ENCODE results near the gene MR1.

Gene MR1

DNA sequence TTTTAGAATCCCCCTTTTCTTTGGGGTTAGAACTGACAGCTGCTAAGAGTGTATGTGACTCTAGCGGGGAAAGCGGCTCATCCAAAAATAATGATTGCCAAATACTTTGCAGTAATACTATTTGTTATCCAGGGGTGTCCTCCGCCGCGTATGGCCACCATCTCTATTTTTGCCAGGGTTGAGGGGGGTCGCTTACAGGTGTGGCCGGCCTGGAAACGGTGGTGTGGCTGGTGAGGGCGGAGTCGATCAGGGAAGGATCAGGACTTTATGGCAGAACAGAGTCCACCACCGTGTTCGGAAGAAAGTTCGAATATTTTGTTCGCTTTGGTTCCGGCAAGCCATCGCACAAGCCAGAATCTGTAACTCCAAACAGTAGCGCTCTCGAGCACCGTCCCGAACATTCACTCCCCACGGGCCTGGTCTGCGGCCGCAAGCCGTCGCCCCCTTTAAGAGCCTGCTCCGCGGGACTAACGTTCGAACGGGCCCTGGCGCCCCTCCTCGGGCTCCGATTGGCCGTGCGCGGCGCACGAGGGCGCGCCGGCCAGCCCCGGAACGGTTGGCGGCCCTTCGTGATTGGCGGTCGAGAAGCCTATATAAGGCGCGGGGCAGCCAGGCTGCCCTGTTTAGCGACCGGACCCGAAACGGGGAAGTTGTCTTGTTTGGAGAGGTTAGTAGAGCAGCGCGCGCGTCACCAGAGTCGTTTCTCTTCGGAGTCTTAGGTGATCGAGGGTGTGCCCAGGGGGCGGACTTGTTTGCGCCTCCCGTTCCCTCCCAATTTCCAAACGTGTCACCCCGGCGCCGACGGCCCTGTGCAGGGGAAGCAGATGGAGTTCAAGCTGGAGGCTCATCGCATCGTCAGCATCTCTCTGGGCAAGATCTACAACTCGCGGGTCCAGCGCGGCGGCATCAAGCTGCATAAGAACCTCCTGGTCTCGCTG is 54.6 kb downstream of the MR1 start, which contains the start of gene IER5 (continued):
- peak; percentile 82 for TF ChIP-seq SP3 (tag by site-specific recombination; IDR thresholded peaks at IDR 0.05)
- TF ChIP-seq, protein P1, sequence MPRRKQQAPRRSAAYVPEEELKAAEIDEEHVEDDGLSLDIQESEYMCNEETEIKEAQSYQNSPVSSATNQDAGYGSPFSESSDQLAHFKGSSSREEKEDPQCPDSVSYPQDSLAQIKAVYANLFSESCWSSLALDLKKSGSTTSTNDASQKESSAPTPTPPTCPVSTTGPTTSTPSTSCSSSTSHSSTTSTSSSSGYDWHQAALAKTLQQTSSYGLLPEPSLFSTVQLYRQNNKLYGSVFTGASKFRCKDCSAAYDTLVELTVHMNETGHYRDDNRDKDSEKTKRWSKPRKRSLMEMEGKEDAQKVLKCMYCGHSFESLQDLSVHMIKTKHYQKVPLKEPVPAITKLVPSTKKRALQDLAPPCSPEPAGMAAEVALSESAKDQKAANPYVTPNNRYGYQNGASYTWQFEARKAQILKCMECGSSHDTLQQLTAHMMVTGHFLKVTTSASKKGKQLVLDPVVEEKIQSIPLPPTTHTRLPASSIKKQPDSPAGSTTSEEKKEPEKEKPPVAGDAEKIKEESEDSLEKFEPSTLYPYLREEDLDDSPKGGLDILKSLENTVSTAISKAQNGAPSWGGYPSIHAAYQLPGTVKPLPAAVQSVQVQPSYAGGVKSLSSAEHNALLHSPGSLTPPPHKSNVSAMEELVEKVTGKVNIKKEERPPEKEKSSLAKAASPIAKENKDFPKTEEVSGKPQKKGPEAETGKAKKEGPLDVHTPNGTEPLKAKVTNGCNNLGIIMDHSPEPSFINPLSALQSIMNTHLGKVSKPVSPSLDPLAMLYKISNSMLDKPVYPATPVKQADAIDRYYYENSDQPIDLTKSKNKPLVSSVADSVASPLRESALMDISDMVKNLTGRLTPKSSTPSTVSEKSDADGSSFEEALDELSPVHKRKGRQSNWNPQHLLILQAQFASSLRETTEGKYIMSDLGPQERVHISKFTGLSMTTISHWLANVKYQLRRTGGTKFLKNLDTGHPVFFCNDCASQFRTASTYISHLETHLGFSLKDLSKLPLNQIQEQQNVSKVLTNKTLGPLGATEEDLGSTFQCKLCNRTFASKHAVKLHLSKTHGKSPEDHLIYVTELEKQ (tag by site-specific recombination; IDR thresholded peaks at IDR 0.05; ENCODE audit: borderline replicate concordance) = no peak
- TF ChIP-seq ZNF202 (tag by site-specific recombination; IDR thresholded peaks at IDR 0.05; ENCODE audit: borderline replicate concordance) = no peak
- no peak for TF ChIP-seq ZNF10 (tag by site-specific recombination; IDR thresholded peaks at IDR 0.05)
- no peak for TF ChIP-seq PRDM2 (tag by site-specific recombination; IDR thresholded peaks at IDR 0.05; ENCODE audit: borderline replicate concordance)
- peak; percentile 66; the same call in 1 of the 2 replicates for TF ChIP-seq ZNF561 (tag by site-specific recombination; IDR thresholded peaks at IDR 0.05; ENCODE audit: borderline replicate concordance)
- TF ChIP-seq ZNF266 (tag by site-specific recombination; IDR thresholded peaks at IDR 0.05; ENCODE audit: low read depth) = no peak
- TF ChIP-seq ZNF544 (tag by site-specific recombination; IDR thresholded peaks at IDR 0.05) = no peak
- TF ChIP-seq WT1 (tag by site-specific recombination; IDR thresholded peaks at IDR 0.05) = peak; percentile 53
- peak; percentile 8; the same call in 1 of the 2 replicates for TF ChIP-seq KLF1 (tag by site-specific recombination; IDR thresholded peaks at IDR 0.05)
- peak; percentile 81 for TF ChIP-seq KLF10 (tag by site-specific recombination; IDR thresholded peaks at IDR 0.05)
- TF ChIP-seq, protein P2, sequence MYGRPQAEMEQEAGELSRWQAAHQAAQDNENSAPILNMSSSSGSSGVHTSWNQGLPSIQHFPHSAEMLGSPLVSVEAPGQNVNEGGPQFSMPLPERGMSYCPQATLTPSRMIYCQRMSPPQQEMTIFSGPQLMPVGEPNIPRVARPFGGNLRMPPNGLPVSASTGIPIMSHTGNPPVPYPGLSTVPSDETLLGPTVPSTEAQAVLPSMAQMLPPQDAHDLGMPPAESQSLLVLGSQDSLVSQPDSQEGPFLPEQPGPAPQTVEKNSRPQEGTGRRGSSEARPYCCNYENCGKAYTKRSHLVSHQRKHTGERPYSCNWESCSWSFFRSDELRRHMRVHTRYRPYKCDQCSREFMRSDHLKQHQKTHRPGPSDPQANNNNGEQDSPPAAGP (tag by site-specific recombination; IDR thresholded peaks at IDR 0.05) = peak; percentile 90
- 0 out of 2 replicates have a peak, but pooled peaks have one; percentile 35 for TF ChIP-seq ZBTB1 (tag by site-specific recombination; IDR thresholded peaks at IDR 0.05)
- no peak for TF ChIP-seq ZNF354C (tag by site-specific recombination; IDR thresholded peaks at IDR 0.05; ENCODE audit: borderline replicate concordance, low read depth)
- peak; percentile 71 for TF ChIP-seq ZBTB17 (tag by site-specific recombination; IDR thresholded peaks at IDR 0.05)
- peak; percentile 75 for TF ChIP-seq KLF9 (tag by site-specific recombination; IDR thresholded peaks at IDR 0.05; ENCODE audit: low read depth)
- TF ChIP-seq MZF1 (tag by site-specific recombination; IDR thresholded peaks at IDR 0.05; ENCODE audit: borderline replicate concordance) = 0 out of 2 replicates have a peak, but pooled peaks have one; percentile 31
- no peak for TF ChIP-seq ZNF175 (tag by site-specific recombination; IDR thresholded peaks at IDR 0.05)
- 0 out of 2 replicates have a peak, but pooled peaks have one; percentile 20 for TF ChIP-seq ZNF518A (tag by site-specific recombination; conservative IDR thresholded peaks at IDR 0.05; ENCODE audit: low read depth)
- peak; percentile 77 for TF ChIP-seq SP7 (tag by site-specific recombination; IDR thresholded peaks at IDR 0.05)
- no peak for TF ChIP-seq ZSCAN18 (tag by site-specific recombination; IDR thresholded peaks at IDR 0.05)

Data from HEK293 (cell line).